Activated CD4-positive, alpha-beta T cell treated with anti-CD3 and anti-CD28 coated beads for 4 hours (primary cell): ENCODE measurements around the gene KRT74.

Experiments used
- DNase-seq, 2 donors: peaks; one replicate each; pipeline ENCODE4 v3.0.0-alpha.2; 2020

The KRT74 gene

GRCh38 chr12:52573743-52574142 lies at the start of gene KRT74:
KRT74 (minus strand) TSS chr12:52573843; CDS start chr12:52573777, 66 bp downstream.
- no peak for DNase-seq

GRCh38 chr12:52622349-52622748 lies 48.7 kb upstream of the KRT74 start:
- no peak for DNase-seq

- DNase-seq = no peak
Observed at GRCh38 chr12:52618866-52619265, 45.2 kb upstream of the KRT74 start.

- DNase-seq = no peak
Observed at GRCh38 chr12:52618216-52618615, 44.6 kb upstream of the KRT74 start, which contains the start of gene KRT73. KRT73 (minus strand) TSS chr12:52618559; CDS start chr12:52618524, 35 bp downstream.

DNA sequence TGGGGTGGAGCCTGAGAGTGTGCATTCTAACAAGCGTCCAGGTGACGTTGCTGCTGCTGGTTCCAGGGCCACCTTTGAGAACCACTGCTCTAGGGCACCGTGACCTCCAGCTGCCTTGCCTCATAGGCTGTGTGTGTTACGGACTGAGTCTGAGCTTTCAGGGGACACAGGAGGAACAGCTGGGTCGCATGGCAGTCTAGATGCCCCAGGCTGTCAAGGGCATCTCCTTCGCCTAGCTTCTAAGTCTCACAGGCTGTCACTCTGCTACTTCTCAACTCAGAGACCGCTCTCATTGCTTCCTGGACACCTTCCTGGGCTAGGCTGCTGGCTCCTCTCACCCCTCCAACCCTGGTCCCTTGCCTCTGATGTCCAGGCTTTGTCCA lies 43.8 kb upstream of the KRT74 start:
- no peak for DNase-seq

- DNase-seq = no peak
Observed at GRCh38 chr12:52616680-52617402, 43.2 kb upstream of the KRT74 start.

DNA sequence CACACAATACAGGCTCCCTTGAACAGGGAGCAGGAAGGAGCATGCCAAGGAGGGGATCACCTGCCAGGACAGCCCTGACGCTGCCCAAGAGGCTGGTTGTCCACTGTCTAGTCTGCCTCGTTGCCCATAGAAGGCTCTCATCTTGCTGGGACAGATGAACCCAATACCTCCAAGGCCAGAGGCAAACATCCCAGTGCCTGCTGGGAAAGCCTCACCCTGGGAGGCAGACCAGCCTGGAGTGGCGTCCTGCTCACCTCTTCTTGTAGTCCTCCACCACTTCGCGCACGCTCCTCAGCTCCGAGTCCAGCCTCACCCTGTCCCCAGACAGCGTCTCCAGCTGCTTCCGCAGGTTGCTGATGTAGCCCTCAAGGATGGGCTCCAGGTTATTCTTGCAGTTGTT lies 42.3 kb upstream of the KRT74 start:
- no peak for DNase-seq

DNA sequence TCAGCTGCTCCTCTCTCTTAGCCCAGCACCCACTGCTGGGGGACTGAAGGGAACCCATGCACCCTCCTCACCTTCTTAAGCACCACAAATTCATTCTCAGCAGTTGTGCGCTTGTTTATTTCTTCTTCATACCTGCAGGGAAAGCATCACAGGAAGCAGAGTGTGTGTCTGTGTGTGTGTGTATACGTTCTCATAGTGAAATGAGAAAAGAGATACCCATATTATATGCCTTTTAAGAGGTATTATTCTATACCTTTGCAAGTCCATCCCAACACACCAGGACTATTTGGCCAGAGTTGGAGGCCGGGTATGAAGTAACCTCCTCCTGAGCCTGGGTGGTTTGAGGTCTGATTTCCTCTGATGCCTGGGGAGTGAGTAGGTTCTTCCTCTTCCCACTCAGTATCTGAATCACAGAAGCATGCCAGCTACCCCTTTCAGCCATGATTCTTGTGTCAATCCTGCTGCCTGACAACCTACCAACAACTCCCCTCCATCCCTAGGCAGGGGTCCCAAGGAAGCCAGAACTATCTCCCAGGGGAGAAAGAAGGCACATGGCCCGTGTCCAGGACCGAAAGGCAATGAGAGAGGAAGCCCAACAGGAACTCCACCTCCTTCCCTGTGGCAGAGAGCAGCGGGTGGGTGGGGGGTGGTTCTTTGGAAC lies 41.7 kb upstream of the KRT74 start:
- peak; percentile 33 to 40 for DNase-seq

DNA sequence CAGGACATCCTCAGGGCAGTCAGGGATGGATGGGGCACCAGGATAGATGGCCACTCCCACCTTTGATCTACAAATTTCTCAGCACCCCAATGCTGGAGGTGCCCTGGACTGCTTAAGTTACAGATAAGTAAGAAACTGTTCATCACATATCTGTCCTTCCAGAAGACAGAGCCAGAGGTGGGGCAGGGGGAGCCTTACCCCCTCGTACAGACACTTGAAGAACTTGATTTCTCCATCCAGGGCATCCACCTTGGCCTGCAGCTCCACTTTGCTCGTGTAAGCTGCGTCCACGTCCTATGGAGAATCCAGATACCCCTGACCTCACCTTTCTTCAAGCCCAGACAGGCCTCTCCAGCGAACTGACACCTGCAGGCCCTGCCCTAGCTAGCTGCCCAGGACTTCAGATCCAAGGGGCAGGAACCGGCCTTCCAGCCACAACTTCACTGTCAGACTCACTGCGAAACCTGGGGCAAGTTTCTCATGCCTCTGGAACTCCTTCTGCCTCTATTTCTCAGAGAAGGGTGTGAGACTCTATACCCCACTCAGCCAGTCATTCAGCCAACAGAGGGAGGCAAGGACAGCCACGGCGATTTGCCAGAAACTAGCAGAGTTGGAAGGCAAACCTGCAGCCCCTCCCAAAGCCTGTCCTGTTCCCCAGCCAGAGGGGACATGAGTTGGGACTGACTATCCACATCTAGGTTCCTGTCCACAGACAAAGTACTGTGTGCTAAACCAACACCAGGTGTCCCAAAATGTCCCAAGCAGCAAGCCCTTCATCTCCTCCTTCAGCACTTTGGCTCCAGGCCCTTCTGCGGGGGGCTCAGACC lies 41.0 kb upstream of the KRT74 start:
- no peak for DNase-seq

- no peak for DNase-seq
Observed at GRCh38 chr12:52613384-52614030, 39.9 kb upstream of the KRT74 start.

- DNase-seq = no peak
Observed at GRCh38 chr12:52612431-52613383, 39.1 kb upstream of the KRT74 start.

DNA sequence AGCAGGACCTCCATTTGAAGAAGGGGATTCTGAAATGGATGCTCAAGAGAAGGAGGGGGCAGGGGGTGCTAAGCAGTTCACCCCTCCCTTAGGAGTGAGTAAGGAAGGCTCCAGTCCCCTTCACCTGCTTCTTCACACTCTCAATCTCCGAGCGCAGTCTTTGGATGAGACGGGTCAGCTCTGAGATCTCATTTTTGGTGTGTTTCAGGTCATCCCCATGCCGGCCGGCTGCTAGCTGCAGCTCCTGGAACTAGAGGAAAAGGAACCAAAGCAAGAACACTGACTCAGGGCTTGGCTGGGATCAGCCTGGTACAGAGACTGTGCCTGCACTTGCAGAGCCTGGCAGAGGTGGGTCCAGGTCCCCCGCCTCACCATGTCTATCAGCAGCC lies 37.4 kb upstream of the KRT74 start:
- DNase-seq = no peak

- no peak for DNase-seq
Observed at GRCh38 chr12:52608826-52609630, 35.4 kb upstream of the KRT74 start.

GRCh38 chr12:52608161-52608560 lies 34.5 kb upstream of the KRT74 start:
- no peak for DNase-seq

DNA sequence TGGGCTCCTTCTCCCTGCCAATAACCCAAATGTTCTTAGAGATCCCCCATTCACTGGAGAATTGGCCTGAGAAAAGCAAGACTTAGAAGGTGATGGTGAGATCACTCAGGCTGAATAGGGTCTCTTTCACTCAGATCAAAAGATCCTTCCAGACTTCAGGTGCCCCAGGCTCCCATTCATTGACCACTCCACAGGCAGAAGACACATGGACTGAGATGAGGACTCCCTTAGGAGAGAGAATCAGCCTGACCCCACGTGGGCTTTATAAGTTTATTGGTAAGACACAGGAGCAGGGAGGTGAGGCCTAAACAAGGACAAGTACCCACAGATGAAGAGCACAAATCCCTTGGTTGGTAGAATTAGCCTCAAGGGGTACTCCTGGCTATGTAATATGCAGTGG lies 33.7 kb upstream of the KRT74 start:
- no peak for DNase-seq

GRCh38 chr12:52606581-52607218 lies 33.1 kb upstream of the KRT74 start:
- no peak for DNase-seq

DNA sequence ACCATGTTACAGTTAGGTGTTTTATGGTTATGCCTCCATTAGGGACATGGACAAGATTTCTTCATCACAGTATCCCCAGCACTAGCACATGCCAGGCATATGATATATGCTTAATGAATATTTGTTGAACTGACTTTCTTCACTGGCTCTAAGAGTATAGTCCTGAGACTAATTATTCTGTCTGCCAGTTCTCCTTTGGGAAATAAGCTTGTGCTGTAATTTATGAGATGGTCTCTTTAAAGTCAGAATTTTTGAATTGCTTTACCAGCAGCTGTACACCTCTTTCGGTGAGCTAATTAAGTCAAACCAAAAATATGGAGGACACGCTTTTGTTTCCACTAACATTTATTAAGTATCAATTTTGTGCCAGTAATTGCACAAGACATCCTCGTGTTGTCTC lies 32.5 kb upstream of the KRT74 start:
- no peak for DNase-seq

GRCh38 chr12:52605542-52605941 lies 31.9 kb upstream of the KRT74 start:
- no peak for DNase-seq

GRCh38 chr12:52604859-52605258 lies 31.2 kb upstream of the KRT74 start:
- no peak for DNase-seq

DNA sequence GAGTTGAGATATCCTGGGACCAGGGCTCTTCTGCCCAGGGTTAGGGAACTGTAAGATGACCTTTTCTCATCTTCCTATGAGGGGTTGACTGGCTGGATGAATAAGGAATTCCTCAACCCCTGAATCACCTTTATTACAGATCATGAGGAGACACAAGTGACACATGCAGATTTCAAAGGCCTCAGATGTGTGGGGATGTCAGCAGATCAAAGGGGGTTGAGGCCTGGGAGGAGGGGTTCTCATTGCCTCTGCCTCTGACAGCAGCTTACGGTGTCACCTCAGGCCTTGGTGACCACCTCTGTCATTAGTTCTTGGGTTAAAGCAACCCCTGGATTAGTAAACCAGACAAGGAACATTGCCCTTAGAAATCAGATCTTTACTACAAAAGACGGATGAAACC lies 29.7 kb upstream of the KRT74 start:
- DNase-seq = peak; percentile 41 to 44

GRCh38 chr12:52602552-52602951 lies 28.9 kb upstream of the KRT74 start:
- no peak for DNase-seq
